ENCODE results near the gene LARP4B. TPM values are rescaled to one million over a fixed set of nuclear protein-coding genes. Genes with fewer than 3 reads are reported as not detected.

Gene LARP4B
- total RNA-seq, 4 donors from 2014 or later: 51.2 to 60.8 (median 56.5) TPM

- TF ChIP-seq CTCF (IDR thresholded peaks at IDR 0.05; ENCODE audit: low read depth): no peak
Measured at GRCh38 chr10:867807-868206, 63.7 kb downstream of the LARP4B start.

- TF ChIP-seq CTCF (IDR thresholded peaks at IDR 0.05; ENCODE audit: low read depth): no peak
Measured at GRCh38 chr10:866577-866941, 64.9 kb downstream of the LARP4B start.

- TF ChIP-seq CTCF (IDR thresholded peaks at IDR 0.05; ENCODE audit: low read depth): no peak
Measured at GRCh38 chr10:865924-866576, 65.5 kb downstream of the LARP4B start.

- TF ChIP-seq CTCF (IDR thresholded peaks at IDR 0.05; ENCODE audit: low read depth): no peak
Measured at GRCh38 chr10:865257-865656, 66.2 kb downstream of the LARP4B start.

- no peak for TF ChIP-seq CTCF (IDR thresholded peaks at IDR 0.05; ENCODE audit: low read depth)
Measured at GRCh38 chr10:860519-860918, 71.0 kb downstream of the LARP4B start.

GRCh38 chr10:856416-857157 lies 74.9 kb downstream of the LARP4B start:
- TF ChIP-seq CTCF (IDR thresholded peaks at IDR 0.05; ENCODE audit: low read depth): no peak

- TF ChIP-seq CTCF (IDR thresholded peaks at IDR 0.05; ENCODE audit: low read depth): no peak
Measured at GRCh38 chr10:855671-856070, 75.8 kb downstream of the LARP4B start.

All from subcutaneous adipose tissue (tissue), 4 donors.